Activated CD8-positive, alpha-beta memory T cell treated with anti-CD3 and anti-CD28 coated beads, Interleukin-2, amount 50 U/mL, for 24 hours (primary cell): ENCODE measurements around the gene MARS2.
"Not testable (repeated sequence)": the region's sequence is repeated elsewhere in the genome, so short reads cannot be mapped to it uniquely, and the experiment has no call there.

ENCODE experiments used
- DNase-seq: peaks from one replicate; pipeline ENCODE4 v3.0.0-alpha.2; 2020; ENCODE audit errors: extremely low read depth

MARS2 gene

DNA sequence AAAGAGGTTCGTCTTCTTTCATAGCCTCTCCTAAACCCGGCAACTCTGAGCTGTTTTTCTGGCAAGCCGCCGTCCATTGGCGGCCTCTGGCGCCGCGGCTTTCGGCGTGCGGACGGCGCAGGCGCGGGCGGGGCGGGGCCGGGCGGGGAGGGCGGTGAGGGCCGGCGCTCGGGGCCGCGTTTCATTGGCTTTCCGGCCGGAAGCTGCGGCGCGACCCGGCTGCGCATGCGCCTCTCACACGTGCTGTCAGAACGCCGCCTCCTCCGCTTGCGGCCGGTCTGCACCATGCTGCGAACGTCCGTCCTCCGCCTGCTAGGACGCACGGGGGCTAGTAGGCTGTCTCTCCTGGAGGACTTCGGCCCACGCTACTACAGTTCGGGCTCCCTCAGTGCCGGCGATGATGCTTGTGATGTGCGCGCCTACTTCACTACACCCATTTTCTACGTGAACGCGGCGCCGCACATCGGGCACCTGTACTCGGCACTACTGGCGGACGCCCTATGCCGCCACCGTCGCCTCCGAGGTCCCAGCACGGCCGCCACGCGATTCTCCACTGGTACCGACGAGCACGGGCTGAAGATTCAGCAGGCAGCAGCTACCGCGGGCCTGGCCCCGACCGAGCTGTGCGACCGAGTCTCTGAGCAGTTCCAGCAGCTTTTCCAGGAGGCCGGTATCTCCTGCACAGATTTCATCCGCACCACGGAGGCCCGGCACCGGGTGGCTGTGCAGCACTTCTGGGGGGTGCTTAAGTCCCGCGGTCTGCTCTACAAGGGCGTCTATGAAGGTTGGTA is at the start of gene MARS2:
Gene MARS2, plus strand, starts transcription at position 249 of the 791 bp plus-strand sequence. Its CDS starts 37 bp downstream, at position 286.
- DNase-seq: peak; percentile 76

DNA sequence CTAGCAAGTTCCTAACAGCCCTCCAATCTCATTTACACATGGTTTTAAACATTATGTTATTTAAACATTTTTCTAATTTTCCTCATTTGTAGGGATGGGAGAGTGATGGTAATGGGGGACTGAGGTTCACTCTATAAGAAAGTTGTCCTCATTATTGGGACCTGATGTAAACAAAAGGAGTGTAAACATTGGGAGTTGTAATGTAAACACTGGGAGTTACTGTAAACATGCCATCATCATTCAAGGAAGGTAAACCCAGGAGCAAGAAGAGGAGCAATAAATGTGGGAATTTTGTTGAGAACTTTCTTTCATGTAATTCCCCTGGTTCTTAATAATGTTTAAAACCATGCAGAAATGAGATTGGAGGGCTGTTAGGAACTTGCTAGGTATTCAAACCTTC is 47.6 kb upstream of the MARS2 start:
- DNase-seq: no peak

DNA sequence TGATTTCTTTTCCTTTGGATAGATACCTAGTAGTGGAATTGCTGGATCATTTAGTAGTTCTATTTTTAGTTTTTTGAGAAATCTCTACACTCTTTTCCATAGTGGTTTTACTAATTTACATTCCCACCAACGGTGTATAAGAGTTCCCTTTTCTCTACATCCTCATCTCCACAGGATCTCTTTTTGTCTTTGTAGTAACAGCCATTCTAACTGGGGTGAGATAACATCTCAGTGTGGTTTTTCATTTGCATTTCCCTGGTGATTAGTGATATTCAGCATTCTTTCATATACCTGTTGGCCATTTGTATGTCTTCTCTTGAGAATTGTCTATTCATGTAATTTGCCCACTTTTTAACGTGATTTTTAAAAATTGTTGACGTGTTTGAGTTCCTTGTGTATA is 43.5 kb upstream of the MARS2 start:
- DNase-seq: no peak

GRCh38 chr2:197666277-197666676 is 38.9 kb upstream of the MARS2 start:
- DNase-seq: no peak

DNA sequence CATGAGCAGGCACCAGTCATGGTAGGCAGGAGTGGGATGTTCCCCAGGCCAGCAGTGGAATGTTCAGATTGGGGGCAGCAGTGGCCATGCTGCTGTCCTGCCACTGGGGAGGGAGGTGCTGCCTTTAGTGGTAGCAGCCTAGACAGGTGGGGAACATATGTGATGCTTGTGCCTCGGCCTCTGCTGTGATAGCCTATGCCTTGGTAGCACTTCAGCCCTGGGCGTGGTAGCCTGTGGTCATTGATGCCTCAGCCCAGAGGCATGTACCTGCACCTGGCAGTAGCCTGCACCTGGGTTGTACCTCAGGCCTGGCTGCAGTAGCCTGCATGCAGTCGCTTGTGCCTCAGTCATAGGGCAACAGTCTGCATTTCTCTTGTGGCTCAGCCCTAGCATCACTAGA is 36.9 kb upstream of the MARS2 start:
- DNase-seq: no peak

DNA sequence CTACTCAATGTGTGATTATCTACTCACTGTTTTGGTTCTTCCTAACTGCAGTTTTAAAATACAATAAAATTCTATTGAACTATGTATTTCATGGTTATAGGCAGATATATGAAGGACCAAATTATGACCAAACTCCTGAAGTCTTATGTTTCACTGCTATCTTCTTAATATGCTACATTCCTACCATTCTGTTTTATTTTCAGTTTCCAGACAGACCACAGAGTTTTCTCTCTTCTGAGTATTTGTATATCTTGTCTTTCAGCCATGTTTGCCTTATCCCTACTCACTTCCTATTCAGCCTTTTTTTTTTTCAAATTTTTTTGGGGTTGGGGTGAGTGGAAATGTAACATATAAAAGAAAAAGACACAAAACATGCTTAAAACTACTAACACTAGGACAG is 36.1 kb upstream of the MARS2 start:
- DNase-seq: no peak

DNA sequence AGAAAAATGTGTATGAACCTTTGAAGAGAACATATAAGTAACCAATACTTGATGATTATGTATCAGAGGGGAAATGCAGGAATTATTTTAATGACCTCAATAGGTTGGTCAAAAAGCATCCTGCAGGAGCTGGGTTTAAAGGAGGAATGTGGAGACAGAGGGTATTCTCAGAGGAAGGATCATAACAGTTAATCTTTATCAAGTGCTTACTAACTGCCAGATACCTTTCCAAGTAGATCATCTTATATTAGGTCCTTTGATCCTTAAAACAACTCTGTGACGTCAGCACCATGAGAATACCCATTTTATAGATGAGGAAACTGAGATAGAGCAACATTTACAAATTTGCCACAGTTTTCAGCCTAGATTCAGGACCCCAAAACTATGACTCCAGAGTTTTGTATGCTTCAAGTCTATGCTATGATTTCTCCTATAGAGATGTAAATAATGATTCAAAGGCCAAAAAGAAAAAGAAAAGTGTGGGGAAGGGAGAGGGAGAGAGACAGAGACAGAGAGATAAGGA is 32.7 kb upstream of the MARS2 start:
- DNase-seq: no peak

DNA sequence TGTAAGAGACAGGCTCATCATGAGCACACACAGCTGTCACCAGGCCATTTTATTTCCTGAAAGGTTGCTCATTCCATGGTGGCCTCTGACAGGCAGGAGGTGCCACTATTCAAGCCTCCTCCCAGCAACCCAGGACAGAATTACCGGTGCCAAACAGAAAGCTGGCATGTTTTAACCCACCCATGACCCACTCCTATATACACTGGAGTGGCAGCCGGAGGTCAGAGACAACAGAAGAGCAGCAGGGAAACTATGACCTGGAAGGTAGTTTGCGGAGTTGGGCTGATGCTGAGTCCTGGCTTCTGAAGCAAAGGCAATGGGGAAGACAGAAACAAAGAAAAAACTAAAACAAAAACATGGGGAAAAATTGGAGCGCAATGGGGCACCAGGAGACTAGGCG is 32.1 kb upstream of the MARS2 start:
- DNase-seq: no peak

DNA sequence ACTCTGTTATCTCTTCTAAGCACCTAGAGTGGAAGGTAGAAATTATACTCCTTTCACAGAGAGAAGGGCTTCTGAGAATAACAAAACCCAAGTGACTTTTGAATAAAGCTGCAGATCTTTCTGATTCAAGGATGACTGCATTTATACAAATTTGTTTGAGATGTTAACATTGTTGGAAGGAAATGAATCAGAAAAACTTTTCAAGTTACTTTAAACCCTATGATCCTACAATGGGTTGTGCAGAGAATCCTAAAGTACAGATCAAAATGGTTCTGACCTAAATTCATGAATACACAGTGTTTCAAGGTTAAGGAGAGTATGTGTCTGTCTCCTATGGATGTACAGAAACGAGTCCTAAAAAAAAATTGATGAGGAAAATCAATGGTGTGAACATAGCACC is 31.6 kb upstream of the MARS2 start:
- no peak for DNase-seq

DNA sequence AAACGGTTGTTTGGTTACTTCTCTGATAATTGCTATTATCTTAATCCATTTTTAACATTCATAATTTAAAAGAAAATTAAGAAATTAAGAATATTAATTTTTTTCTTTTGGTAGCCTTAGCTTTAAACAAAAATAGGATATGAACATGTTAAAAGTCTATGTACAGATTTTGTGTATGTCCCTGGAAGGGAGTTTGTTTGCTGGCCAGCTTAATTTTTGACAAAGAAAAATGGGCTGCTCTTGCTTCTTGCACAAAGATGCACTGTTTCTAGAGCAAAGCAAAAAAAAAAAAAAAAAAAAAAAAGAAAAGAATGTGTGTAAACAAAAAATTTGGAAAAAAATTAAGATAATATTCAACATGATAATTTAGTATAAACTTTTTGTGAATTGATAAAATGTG is 31.1 kb upstream of the MARS2 start:
- DNase-seq: no peak

- DNase-seq: no peak
Observed at GRCh38 chr2:197674591-197674990, 30.6 kb upstream of the MARS2 start.

GRCh38 chr2:197675246-197675645 is 29.9 kb upstream of the MARS2 start, which contains the start of gene RFTN2:
Gene RFTN2 (minus strand): TSS chr2:197675587. CDS start chr2:197675458, 129 bp downstream.
- no peak for DNase-seq

GRCh38 chr2:197675711-197676188 is 29.4 kb upstream of the MARS2 start:
- DNase-seq: no peak

DNA sequence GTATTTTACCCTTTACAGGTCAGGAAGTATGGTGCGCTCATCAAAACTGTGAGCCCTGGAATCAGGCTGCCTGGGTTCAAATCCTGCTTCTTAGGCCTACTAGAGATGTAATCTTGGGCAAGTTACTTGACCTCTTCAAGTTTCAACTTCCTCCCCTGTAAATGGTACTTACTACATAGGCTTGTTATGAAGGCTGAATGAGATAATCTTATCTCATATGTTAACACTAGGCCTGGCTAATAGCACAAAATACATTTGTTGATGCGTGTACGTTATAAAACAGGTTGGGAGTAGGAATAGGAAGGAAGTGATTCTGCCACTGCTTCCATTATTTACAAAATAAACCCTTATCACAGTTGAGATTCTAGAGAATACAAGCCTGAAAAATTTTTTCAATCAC is 28.1 kb upstream of the MARS2 start:
- DNase-seq: no peak

- no peak for DNase-seq
Observed at GRCh38 chr2:197677483-197677882, 27.7 kb upstream of the MARS2 start.

- DNase-seq: not testable (repeated sequence)
Observed at GRCh38 chr2:197695206-197695605, 10.0 kb upstream of the MARS2 start.

GRCh38 chr2:197695971-197696370 is 9.2 kb upstream of the MARS2 start:
- not testable (repeated sequence) for DNase-seq

- not testable (repeated sequence) for DNase-seq
Observed at GRCh38 chr2:197696571-197696970, 8.6 kb upstream of the MARS2 start.

DNA sequence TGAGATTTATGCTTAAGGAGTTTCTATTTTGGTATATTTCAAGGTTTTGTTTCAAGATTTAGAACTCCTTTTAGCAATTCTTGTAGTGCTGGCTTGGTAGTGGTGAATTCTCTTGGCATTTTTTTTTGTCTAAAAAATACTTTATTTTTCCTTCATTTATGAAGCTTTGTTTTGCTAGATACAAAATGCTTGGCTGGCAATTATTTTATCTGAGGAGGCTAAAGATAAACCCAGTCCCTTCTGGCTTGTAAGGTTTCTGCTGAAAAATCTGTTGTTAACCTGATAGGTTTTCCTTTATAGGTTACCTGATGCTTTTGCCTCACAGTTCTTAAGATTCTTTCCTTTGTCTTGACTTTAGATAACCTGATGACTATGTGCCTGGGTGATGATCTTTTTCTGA is 5.4 kb upstream of the MARS2 start:
- DNase-seq: not testable (repeated sequence)

DNA sequence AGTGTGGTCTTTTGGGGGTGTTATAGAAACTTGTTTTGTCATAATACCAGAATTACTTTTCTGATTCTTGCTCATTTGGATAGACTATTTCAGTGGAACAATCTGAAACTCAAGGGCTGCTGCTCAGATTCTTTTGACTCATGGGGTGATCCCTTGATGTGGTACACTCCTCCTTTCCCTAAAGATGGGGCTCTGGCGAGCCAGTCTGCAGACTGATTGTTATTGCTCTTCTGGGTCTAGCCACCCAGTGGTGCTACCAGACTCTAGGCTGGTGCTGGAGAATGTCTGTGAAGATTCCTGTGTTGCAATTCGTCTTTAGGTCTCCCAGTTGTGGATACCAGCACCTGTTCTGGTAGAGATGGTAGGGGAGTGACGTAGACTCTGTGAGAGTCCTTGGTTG is 4.2 kb upstream of the MARS2 start:
- DNase-seq: no peak

DNA sequence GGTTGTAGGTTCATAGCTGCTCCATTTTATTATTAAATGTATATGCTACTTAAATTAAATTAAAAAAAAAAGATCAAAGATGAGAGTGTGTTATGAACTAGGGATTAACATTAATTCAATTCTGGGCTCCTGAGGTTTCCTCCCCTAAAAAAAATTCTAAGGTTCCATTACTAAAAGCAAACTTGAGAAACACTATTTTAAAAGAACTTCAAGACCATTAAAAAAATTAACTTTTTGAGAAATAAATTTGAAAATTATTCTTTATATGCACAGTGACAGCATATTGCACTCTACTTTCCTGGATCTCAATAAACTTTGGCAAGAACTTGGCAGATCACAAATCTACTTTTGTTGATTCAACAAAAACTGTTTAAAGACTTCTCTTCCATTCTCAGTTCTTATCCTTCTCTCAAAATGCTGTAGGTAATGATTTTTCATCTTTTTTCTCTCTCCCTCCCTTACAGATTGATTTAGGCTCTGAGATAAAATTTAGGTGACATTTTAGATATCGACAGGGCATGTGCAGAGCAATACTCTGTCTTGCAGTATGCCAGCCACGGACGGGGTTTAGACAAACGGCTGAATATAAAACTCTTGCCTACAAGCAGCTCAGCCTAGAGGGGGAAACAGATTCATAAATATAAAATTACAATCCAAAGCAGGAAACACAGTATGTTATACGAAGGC is 592 bp upstream of the MARS2 start:
- no peak for DNase-seq

GRCh38 chr2:197705912-197706838 is 1.0 kb downstream of the MARS2 start:
- no peak for DNase-seq
